Measurements from ENCODE around the gene BBS2.

DNA sequence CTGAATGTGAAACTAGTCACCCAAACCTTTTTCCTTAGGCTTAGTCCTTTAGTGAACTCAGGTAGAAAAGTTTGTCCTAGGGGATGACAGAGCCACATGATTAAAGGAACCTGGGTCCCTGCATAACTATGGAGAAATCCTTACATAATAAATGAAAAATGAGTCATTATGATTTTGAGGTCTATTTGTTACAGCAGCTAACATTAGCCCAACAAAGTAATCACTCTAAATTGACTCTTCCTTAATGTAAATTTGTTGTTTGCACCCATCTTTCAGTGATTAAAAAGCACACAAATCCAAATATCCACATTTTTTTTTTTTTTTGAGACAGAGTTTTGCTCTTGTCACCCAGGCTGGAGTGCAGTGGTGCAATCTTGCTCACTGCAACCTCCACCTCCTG, 36.4 kb downstream of the BBS2 start:
- TF ChIP-seq, protein P1, sequence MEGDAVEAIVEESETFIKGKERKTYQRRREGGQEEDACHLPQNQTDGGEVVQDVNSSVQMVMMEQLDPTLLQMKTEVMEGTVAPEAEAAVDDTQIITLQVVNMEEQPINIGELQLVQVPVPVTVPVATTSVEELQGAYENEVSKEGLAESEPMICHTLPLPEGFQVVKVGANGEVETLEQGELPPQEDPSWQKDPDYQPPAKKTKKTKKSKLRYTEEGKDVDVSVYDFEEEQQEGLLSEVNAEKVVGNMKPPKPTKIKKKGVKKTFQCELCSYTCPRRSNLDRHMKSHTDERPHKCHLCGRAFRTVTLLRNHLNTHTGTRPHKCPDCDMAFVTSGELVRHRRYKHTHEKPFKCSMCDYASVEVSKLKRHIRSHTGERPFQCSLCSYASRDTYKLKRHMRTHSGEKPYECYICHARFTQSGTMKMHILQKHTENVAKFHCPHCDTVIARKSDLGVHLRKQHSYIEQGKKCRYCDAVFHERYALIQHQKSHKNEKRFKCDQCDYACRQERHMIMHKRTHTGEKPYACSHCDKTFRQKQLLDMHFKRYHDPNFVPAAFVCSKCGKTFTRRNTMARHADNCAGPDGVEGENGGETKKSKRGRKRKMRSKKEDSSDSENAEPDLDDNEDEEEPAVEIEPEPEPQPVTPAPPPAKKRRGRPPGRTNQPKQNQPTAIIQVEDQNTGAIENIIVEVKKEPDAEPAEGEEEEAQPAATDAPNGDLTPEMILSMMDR (IDR thresholded peaks at IDR 0.05), result no peak
- no peak for TF ChIP-seq POLR2AphosphoS5 (IDR thresholded peaks at IDR 0.05)
- TF ChIP-seq POLR2A (IDR thresholded peaks at IDR 0.05), result no peak

Measured in upper lobe of left lung (tissue), 4 donors.